ENCODE data around the gene AP4S1.
"Not testable (repeated sequence)": the region's sequence is repeated elsewhere in the genome, so short reads cannot be mapped to it uniquely, and the experiment has no call there.

Gene AP4S1

DNA sequence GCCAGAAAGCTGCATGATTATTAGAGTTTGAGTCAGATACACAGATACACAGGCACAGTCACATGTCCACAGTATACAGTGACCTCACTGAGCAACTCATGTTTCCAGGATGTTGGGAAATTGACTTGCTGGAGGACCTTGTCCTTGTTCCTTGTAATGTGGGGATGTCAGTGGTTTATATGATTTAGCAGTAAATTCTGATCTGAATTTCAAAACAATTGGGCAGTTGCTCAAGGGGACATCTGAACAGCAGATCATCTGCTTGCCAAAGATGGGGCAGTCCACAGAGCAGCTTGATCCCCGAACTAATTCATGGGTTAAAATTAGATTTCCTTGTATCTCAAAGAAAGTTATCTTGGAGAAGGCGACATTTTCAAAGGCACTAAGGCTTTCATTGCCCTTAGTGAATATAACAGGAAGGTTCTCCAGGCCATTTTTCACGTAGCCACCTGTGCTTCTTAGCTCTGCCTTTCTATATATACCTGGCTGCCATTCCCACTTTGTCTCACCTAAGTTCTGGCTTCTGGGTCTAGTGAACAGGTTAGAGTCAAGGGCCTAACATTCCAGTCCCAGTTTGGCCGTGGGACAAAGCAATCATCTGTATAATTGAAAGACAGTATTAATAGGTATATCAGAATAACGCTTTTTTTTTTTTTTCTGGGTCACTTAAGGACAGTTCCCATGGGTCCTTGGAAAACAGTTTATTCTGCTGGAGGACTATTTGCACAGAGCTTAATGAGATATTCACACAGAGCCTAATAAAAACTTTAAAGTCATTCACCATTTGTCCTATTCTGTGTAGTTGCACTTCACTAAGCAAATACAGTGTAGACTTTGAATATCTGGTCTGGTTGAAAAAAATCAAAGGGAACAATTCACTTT lies 65.7 kb downstream of the AP4S1 start:
- no peak for DNase-seq

DNA sequence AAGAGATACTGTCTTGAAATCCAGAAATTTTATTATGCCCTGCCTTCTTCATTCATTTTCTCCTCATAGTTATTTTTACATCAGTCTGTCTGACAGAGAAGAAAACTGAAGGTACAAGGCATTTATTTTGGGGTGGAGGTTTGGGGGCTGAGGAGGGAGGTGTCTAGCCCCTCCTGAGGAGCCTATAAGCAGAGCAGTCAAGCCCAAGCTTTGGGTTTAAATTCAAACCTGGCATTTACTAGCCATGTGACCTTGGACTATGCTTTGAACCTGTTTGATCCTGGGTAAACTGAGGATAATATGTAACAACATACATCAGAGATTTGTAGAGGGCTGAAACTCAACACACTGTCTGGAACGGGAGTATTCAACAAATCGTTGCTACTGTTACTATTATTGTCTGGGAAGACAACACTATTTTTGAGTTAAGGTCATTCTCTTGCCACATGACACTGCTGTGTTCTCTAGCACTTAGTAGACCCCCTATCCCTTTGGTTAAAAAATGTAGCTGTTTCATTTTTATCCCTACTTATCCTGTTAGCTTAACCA lies 66.8 kb downstream of the AP4S1 start:
- no peak for DNase-seq

DNA sequence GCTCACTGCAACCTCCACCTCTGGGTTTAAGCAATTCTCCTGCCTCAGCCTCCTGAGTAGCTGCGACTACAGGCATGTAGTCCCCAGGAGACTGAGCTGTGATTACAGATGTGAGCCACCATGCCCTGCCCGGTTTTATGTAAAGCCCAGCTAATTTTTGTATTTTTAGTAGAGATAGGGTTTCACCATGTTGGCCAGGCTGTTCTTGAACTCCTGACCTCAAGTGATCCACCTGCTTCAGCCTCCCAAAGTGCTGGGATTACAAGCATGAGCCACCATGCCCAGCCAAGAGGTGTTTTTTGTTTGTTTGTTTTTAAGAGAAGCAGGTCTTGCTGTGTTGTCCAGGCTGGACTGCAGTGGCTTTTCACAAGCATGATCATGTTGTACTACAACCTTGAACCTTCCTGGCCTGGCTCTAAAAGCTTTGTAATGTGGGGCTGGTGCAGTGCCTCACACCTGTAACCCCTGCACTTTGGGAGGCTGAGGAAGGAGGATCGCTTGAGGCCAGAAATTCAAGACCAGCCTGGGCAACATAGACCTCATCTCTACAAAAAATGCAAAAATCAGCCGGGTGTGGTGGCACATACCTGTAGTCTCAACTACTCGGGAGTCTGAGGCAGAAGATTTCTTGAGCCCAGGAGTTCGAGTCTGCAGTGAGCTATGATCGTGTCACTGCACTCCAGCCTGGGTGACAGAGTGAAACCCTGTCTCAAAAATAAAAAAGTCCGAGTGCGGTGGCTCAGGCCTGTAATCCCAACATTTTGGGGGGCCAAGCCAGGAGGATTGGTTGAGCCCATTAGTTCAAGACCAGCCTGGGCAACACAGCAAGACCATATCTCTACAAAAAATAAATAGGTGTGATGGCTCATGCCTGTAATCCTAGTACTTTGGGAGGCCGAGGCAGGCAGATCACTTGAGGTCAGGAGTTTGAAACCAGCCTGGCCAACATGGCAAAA lies 68.7 kb downstream of the AP4S1 start:
- not testable (repeated sequence) for DNase-seq

DNA sequence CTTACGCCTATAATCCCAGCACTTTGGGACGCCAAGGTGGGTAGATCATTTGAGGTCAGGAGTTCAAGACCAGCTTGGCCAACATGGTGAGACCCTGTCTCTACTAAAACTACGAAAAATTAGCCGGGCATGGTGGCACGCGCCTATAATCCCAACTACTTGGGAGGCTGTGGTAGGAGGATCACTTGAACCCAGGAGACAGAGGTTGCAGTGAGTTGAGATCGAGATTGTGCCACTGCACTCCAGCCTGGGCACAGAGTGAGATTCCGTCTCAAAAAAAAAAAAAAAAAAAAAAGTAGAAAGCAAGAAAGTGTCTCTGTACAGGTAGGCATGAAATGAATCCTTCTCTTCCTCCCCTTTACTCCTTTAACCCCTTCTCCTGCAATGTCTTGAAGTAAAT lies 70.4 kb downstream of the AP4S1 start:
- not testable (repeated sequence) for DNase-seq

DNA sequence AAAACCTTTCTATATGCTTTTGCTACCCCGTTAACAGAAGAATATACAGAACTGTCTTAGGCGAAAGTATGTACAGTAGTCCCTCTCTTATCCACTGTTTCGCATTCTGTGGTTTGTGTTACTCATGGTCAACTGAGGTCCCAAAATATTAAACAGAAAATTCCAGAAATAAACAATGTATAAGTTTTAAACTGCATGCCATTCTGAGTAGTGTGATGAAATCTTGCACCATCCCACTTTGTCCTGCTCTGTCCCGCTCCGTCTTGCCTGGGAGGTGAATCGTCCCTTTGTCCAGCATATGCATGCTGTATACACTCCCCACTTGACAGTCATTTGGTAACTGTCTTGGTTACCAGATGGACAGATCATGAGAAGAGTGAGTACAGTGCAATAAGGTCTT lies 70.8 kb downstream of the AP4S1 start:
- DNase-seq = no peak

DNA sequence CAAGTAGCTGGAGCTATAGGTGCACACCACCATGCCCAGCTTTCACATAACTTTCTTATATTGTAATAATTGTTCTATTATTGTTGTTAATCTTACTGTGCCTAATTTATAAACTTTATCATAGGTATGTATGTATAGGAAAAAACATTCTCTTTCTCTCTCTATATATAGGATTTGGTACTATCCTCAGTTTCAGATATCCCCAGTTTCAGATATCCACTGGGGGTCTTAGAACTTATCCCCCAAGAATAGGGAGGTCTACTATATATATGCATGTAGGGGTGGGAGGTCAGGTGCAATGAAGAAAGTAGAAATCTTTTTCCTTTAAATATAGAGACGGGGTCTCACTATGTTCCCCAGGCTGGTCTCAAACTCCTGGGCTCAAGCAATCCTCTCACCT lies 71.6 kb downstream of the AP4S1 start:
- DNase-seq = no peak

DNA sequence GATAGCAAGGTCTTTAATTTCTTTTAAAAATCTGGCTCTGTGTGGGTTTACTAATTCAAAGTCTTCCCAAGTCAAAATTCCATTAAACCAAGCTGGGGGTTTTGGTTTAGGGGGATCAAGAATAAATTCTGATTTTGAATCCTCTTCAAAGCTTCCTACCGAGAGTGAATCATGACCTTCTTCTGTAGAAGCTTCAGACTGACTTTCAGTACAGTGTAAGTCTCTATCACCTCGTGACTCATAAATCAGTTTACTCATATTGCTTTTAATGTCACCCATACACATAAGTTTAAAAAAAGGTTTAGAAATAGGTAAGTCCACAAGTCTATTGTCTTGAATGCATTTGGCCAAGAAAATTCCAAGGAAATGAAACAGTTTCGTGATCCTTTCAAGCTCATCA lies 81.3 kb downstream of the AP4S1 start:
- DNase-seq = no peak

DNA sequence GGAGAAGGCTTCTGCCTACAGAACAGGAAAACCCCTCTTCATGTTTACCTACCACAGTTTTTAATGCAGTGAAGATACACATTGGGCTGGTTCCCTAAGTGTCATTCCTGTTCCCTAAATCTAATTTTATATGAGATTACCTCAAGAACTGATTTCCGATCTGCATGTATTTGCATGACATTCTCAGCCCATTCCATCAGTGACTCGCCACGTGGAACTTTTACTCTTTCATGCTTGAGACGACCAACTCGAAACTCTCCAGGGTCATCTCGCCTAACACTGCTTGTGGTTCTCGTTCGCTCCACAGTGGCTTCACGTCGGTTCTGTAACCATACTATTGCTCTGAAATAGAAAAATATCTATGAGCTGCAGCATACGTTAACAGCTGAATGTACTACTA lies 83.8 kb downstream of the AP4S1 start:
- no peak for DNase-seq

DNA sequence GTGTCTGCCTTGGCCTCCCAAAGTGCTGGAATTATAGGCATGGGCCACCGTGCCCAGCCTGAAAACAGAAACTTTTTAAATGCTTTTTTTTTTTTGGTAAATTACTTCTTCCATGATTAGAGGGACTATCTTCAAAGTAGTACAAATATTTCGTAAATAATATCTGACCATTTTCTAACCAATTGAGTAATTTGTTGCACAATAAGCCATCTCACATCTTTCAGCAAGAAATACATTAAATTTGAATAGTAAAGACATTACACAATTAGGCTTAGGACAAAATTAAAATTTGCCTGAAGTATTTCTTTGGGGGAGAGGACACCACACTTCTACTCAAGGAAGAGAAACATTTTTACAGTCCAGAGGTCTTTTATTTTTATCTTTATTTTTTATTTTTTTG lies 85.4 kb downstream of the AP4S1 start:
- DNase-seq = no peak

DNA sequence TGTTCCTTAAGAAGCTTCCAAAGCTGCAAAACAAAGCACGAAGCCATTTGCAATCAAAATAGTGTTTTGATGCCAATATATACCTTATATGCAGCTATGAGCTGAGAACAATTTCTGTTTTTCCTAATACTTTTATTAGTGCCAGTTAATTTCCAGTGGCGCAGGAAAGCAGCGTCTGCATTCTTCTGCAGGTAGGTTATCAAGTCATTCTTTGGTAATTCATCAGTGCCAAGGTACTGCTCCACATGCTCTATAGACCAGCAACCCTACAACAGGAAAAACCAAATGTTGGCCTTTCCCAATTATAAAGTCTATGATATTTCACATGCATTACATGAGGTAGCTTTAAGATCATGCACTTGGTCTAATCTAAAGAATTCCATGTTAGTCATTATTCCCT lies 88.3 kb downstream of the AP4S1 start:
- no peak for DNase-seq

DNA sequence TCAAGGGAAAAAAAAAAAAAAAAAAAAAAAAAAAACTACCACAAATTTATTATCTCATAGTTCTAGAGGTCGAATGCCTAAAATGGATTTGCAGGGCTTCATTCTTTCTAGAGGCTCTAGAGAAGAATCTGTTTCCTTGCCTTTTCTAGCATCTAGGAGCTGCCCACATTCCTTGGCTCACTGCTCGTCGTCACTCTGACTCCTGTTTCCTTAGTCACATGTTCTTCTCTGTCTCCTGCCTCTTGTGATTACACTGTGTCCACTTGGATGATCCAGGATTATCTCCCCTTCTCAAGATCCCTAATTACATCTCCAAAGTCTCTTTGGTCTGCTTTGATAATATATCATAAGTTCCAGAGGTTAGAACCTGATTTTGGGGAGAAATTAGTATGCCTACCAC lies 93.4 kb downstream of the AP4S1 start:
- DNase-seq = no peak

DNA sequence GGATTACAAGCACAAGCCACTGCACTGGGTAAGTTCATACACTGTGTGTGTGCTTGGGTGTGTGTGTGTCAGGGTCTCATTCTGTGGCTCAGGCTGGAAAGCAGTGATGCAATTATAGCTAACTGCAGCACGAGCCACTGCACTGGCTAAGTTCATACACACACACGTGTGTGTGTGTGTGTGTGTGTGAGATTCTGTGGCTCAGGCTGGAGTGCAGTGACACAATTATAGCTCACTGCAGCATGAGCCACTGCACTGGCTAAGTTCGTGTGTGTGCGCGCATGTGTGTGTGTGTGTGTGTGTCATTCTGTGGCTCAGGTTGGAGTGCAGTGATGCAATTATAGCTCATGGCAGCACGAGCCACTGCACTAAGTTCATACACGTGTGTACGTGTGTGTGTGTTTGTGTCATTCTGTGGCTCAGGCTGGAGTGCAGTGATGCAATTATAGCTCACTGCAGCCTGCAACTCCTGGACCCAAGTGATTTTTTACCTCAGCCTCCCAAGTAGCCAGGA lies 96.7 kb downstream of the AP4S1 start:
- no peak for DNase-seq

DNA sequence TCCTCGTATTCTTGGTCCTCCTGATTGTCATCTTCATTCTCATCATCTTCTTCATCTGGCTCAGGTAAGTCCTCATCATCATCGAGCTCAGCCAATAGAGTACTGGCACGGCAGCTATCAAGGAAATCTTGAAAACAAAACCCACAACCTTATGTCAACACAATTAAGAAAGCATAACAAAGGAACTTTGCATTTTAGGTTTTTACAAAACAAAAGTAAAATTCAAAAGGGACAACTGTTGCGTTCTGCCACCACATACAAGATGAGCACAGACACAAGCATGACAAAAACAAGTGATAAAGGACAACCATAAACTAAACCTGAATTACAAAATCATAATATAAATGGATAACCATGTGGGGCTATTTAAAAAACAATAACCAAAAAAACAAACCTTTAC lies 97.5 kb downstream of the AP4S1 start:
- DNase-seq = no peak

DNA sequence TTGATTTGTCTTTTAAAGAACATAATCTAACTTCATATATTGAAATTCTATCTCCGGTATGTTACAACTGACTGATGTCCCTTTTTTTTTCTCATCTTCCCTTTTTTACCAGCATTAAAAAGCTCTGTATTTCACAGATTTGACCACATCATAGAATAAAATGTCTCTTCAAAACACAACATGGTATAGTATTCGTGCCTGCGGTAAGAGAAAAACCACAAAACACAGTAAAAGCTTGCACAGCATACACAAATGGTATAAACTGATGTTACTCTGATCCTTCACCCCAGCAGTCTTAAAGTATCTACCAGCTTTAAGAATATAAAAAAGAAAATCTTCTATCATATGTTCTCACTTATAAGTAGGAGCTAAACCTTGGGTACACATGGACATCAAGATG lies 98.7 kb downstream of the AP4S1 start:
- no peak for DNase-seq

DNA sequence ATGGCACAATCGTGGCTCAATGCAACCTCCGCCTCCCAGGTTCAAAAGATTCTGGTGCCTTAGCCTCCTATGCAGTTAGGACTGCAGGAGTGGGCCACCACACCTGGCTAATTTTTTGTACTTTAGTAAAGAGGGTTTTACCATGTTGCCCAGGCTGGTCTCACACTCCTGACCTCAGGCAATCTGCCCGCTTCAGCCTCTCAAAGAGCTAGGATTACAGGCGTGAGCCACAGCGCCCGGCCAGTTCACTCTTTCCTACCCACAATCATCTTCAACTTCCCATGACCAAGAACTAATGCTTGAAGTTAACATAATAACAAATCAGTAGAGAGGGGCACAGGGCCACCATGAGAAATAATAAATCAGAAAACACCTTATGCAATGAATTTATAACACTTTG lies 99.8 kb downstream of the AP4S1 start:
- no peak for DNase-seq

DNA sequence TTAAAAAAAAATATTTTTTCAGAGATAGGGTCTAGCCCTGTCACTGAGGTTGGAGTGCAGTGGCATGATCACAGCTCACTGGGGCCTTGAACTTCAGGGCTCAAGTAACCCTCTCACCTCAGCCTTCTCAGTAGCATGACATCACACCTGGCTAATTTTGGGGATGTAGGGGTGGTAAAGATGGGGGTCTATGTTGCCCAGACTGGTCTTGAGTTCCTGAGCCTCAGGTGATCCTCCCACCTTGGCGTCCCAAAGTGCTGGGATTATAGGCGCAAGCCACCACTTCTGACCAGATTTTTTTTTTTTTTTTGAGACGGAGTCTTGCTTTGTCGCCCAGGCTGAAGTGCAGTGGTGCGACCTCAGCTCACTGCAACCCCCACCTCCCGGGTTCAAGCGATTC lies 101.2 kb downstream of the AP4S1 start:
- no peak for DNase-seq

DNA sequence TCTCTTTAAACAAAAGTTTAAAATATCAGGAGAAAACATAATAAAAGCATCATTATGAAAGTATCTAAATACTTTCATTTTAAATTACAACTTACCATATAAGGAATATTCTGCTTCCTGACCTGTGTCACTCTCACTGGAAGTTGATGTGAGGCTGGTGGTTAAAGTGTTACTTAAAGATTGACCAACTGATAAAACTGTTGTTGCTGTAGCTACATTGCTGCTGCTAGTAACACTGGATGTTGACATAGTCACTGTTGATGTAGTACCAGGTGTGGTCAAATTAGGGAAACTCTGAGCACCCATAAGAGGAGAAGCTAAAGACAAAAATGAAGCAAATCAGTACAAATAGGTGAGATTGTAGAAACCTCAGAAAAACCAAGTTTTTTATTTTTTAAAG lies 102.2 kb downstream of the AP4S1 start:
- no peak for DNase-seq

DNA sequence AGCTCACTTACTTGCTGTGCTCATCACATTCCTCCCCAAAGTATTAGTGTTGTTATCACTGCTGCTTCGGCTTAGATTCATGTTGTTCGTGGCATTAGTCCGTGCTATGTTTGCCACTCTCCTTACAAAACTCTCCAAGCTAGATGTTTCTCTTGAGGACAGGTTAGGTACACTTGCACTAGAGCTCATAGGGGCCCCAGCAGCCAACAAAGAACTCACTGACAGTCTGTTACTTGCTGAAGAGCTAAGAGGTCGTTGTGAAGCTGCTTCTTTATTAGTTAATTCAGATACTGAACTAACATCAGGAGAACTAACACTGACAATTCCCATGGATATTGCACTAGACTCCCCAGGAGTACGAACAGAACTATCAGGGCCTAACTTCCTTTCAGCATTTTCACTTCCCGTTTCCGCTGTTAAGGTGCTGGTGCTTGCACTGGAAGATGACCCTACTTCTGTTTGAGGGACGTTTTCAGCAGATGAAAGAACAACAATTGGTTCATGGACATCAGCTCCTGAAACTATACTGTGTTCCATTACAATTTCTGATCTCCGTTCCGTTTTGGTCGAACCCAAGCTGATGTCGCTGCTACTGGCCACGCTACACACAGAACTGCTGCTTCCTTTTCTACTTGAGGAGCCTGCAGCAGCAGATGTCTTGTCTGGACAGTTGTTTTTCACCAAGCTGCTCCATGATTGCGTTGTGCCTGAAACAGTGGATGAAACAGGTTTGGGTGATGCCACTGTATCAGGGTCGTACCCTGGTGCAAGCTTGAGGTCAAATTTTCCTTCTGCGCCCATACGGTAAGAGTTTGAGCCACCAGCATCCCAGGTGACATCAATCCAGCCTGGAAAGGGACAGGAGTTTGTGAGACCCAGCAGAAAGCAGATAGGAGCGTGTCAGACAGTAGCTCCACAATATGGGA lies 103.4 kb downstream of the AP4S1 start:
- no peak for DNase-seq

DNA sequence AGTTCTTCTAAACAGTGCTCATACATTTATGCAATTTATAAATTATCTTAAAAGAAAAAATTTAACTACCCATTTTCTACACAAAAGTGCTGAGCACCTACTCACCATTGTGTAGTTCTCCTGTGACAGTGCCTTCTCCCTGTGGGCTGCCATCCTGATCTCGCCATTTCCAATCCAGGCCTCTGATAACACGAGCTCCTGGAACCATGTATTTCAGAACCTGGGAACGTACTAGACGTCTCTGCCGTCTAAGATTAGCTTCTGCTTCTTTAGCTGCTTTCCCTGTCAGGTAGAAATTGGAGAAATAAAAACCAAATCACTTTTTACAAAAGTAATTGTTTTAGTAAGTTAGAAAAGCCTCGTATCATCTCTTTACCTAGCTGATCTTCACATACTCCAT lies 107.7 kb downstream of the AP4S1 start:
- DNase-seq = no peak

DNA sequence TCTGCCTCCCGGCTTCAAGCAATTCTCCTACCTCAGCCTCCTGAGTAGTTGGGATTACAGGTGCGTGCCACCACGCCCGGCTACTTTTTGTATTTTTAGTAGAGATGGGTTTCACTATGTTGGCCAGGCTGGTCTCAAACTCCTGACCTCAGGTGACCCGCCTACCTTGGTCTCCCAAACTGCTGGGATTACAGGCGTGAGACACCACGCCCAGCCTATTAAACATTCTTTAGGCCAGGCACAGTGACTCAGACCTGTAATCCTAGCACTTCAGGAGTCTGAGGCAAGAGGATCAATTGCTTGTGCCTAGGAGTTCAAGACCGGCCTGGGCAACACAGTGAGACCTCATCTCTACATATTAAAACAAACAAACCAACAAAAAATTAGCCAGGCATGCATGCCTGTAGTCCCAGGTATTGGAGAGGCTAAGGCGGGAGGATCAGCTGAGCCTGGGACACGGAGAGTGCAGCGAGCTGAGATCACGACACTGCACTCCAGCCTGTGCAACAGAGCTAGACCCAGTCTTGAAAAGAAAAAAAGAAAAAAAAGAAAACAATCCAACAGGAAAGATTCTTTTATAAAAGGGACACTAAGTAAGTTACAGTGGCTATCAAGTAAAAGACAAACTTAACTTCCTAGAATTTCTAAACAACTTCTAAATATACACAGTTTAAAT lies 111.9 kb downstream of the AP4S1 start:
- DNase-seq = no peak

DNA sequence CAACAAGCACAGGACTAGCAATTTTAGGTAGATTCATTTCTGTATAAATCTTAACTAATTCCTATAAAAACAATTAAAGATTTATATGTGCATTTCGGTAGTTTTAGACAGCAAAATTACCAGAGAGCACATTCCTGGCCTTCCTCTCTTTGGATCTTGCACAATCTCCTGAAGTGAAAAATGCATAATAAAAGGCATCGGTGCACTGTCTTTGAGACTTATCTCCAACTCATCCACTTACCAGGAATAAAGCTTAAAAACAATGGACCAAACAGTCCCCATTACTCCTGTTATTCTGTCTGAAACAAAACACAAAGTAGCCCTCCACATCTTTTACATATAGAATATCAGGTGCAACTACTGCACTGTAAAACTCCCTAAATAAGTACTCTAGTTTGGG lies 112.9 kb downstream of the AP4S1 start:
- no peak for DNase-seq
